ENCODE results near the gene SLC22A31.

DNA sequence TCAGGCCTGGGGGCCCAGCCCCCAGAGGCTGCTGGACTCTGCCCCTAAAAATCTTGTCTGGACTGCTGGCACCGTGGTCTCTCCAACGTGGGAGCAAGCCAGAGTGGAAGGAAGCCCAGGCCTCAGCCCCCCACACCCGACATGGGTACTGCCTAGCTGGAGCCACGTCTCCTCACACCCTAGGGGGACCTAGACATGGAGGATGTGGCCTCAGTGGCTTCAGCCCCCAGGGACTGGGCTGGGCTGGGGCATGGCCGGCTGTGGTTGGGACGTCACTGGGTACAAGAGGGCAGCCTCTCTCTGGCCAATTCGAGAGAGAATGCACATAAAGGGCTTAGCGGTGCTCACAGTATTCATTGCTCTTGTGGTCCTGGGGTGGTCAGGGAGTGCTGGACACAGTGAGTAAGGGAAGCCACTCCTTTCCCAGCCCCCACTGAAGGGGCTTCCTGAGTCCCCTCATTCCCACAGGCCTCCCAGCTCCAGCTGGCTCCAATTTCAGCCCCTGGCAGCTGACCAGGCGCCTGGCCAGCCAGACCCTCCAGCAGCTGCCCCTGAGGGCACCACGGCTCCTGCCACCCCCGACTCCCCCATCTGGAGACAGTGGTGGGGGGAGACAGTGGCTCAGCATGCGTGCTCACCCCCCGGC, 27.7 kb downstream of the SLC22A31 start:
- TF ChIP-seq NRF1 (IDR thresholded peaks at IDR 0.05; ENCODE audit: low read depth, low read length) (no peak), EP300 (IDR thresholded peaks at IDR 0.05; ENCODE audit: borderline replicate concordance in 1 of 2, low read depth in 1 of 2, low read length in 1 of 2) (no peak), NFIC (IDR thresholded peaks at IDR 0.05; ENCODE audit: borderline replicate concordance) (no peak), POLR2AphosphoS5 (IDR thresholded peaks at IDR 0.05; ENCODE audit: low read depth, low read length) (no peak), EZH2phosphoT487 (IDR thresholded peaks at IDR 0.05; ENCODE audit: borderline replicate concordance, low read depth) (no peak), YY1 (IDR thresholded peaks at IDR 0.05; ENCODE audit: low read depth) (no peak), TCF12 (IDR thresholded peaks at IDR 0.05) (no peak)
- TF ChIP-seq, protein P1, sequence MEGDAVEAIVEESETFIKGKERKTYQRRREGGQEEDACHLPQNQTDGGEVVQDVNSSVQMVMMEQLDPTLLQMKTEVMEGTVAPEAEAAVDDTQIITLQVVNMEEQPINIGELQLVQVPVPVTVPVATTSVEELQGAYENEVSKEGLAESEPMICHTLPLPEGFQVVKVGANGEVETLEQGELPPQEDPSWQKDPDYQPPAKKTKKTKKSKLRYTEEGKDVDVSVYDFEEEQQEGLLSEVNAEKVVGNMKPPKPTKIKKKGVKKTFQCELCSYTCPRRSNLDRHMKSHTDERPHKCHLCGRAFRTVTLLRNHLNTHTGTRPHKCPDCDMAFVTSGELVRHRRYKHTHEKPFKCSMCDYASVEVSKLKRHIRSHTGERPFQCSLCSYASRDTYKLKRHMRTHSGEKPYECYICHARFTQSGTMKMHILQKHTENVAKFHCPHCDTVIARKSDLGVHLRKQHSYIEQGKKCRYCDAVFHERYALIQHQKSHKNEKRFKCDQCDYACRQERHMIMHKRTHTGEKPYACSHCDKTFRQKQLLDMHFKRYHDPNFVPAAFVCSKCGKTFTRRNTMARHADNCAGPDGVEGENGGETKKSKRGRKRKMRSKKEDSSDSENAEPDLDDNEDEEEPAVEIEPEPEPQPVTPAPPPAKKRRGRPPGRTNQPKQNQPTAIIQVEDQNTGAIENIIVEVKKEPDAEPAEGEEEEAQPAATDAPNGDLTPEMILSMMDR (IDR thresholded peaks at IDR 0.05): no peak
- TF ChIP-seq, protein P2, sequence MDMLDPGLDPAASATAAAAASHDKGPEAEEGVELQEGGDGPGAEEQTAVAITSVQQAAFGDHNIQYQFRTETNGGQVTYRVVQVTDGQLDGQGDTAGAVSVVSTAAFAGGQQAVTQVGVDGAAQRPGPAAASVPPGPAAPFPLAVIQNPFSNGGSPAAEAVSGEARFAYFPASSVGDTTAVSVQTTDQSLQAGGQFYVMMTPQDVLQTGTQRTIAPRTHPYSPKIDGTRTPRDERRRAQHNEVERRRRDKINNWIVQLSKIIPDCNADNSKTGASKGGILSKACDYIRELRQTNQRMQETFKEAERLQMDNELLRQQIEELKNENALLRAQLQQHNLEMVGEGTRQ (IDR thresholded peaks at IDR 0.05; ENCODE audit: borderline replicate concordance, low read depth, low read length): no peak

Data from SK-N-SH (cell line).